SK-N-SH treated with all-trans-retinoic acid at 6 μM for 48 hours (cell line): Measurements from ENCODE around the gene AGAP1.
"Not testable (repeated sequence)": the region's sequence is repeated elsewhere in the genome, so short reads cannot be mapped to it uniquely, and the experiment has no call there.

ENCODE experiments used
- ATAC-seq: fragments of 200-7000 bp; cut with Tn5 transposase; 3 replicates; pipeline ENCODE4 v1.9.1; 2020; ENCODE audit warnings: mild to moderate bottlenecking, moderate library complexity
- BACH2 ChIP-seq: fragments of 250-450 bp; sonication (Bioruptor Pico); IDR thresholded peaks from 2 replicates; pipeline ENCODE4 v1.9.0; 2021; ENCODE audit warnings: mild to moderate bottlenecking, borderline replicate concordance
- CSDC2 ChIP-seq: fragments of 250-450 bp; sonication (Bioruptor Pico); IDR thresholded peaks from 2 replicates; pipeline ENCODE4 v1.5.0; 2020; ENCODE audit warnings: mild to moderate bottlenecking, moderate library complexity
- ESRRG ChIP-seq: fragments of 250-450 bp; sonication (Bioruptor Pico); IDR thresholded peaks from 2 replicates; pipeline ENCODE4 v1.6.1; 2021; ENCODE audit warnings: mild to moderate bottlenecking
- GLIS3 ChIP-seq: fragments of 250-450 bp; sonication (Bioruptor Pico); IDR thresholded peaks from 2 replicates; pipeline ENCODE4 v1.5.0; 2020; ENCODE audit warnings: mild to moderate bottlenecking, moderate library complexity
- ISL1 ChIP-seq: fragments of 250-450 bp; sonication (Bioruptor Pico); IDR thresholded peaks from 2 replicates; pipeline ENCODE4 v2.1.2; 2022; ENCODE audit warnings: mild to moderate bottlenecking, moderate library complexity
- OSR1 ChIP-seq: fragments of 250-450 bp; sonication (Bioruptor Pico); IDR thresholded peaks from 2 replicates; pipeline ENCODE4 v1.8.0; 2022; ENCODE audit warnings: moderate library complexity, mild to moderate bottlenecking, inconsistent platforms
- PPARA ChIP-seq: fragments of 250-450 bp; sonication (Bioruptor Pico); IDR thresholded peaks from 2 replicates; pipeline ENCODE4 v1.5.0; 2020; ENCODE audit warnings: mild to moderate bottlenecking, borderline replicate concordance
- RARB ChIP-seq: fragments of 250-450 bp; sonication (Bioruptor Pico); IDR thresholded peaks from 2 replicates; pipeline ENCODE4 v1.8.0; 2021; ENCODE audit warnings: mild to moderate bottlenecking, moderate library complexity
- SNAI2 ChIP-seq: fragments of 250-450 bp; sonication (Bioruptor Pico); IDR thresholded peaks from 2 replicates; pipeline ENCODE4 v1.5.0; 2020; ENCODE audit warnings: mild to moderate bottlenecking, moderate library complexity
- TCF4 ChIP-seq: fragments of 250-450 bp; sonication (Bioruptor Pico); IDR thresholded peaks from 2 replicates; pipeline ENCODE4 v1.8.0; 2021; ENCODE audit warnings: mild to moderate bottlenecking, moderate library complexity, borderline replicate concordance
- TOX ChIP-seq: fragments of 250-450 bp; sonication (Bioruptor Pico); IDR thresholded peaks from 2 replicates; pipeline ENCODE4 v1.8.0; 2021; ENCODE audit warnings: mild to moderate bottlenecking, moderate library complexity, borderline replicate concordance
- ZC3H10 ChIP-seq: fragments of 250-450 bp; sonication (Bioruptor Pico); IDR thresholded peaks from 2 replicates; pipeline ENCODE4 v1.5.1; 2021; ENCODE audit warnings: mild to moderate bottlenecking, moderate library complexity
- ZFP3 ChIP-seq: fragments of 250-450 bp; sonication (Bioruptor Pico); IDR thresholded peaks from 2 replicates; pipeline ENCODE4 v1.5.0; 2020; ENCODE audit warnings: mild to moderate bottlenecking, moderate library complexity
- ZFP30 ChIP-seq: fragments of 450-650 bp; formaldehyde crosslinking; IDR thresholded peaks from 2 replicates; pipeline ENCODE4 v1.5.0; 2022; ENCODE audit warnings: mild to moderate bottlenecking, moderate library complexity
- ZNF565 ChIP-seq: fragments of 450-650 bp; formaldehyde crosslinking; conservative IDR thresholded peaks from 2 replicates; pipeline ENCODE4 v1.5.0; 2020; ENCODE audit warnings: low read depth, mild to moderate bottlenecking, moderate library complexity
- ZNF70 ChIP-seq: fragments of 450-650 bp; formaldehyde crosslinking; IDR thresholded peaks from 2 replicates; pipeline ENCODE4 v1.5.0; 2020; ENCODE audit warnings: mild to moderate bottlenecking, moderate library complexity
- ZNF8 ChIP-seq: fragments of 450-650 bp; formaldehyde crosslinking; IDR thresholded peaks from 2 replicates; pipeline ENCODE4 v1.5.0; 2020; ENCODE audit warnings: mild to moderate bottlenecking, moderate library complexity
- TF ChIP-seq, protein P1 (sequence below): fragments of 250-450 bp; sonication (Bioruptor Pico); IDR thresholded peaks from 2 replicates; pipeline ENCODE4 v1.5.1; 2021; ENCODE audit warnings: mild to moderate bottlenecking, moderate library complexity
- TF ChIP-seq, protein P2 (sequence below): fragments of 250-450 bp; sonication (Bioruptor Pico); IDR thresholded peaks from 2 replicates; pipeline ENCODE4 v1.8.0; 2020; ENCODE audit warnings: mild to moderate bottlenecking, moderate library complexity, borderline replicate concordance
- TF ChIP-seq, protein P3 (sequence below): fragments of 250-450 bp; sonication (Bioruptor Pico); IDR thresholded peaks from 2 replicates; pipeline ENCODE4 v1.5.0; 2020; ENCODE audit warnings: mild to moderate bottlenecking, moderate library complexity
- TF ChIP-seq, protein P4 (sequence below): fragments of 250-450 bp; sonication (Bioruptor Pico); IDR thresholded peaks from 2 replicates; pipeline ENCODE4 v1.5.1; 2020; ENCODE audit warnings: low read depth, mild to moderate bottlenecking, moderate library complexity
- TF ChIP-seq, protein P5 (sequence below): fragments of 250-450 bp; sonication (Bioruptor Pico); IDR thresholded peaks from 2 replicates; pipeline ENCODE4 v1.8.0; 2021; ENCODE audit warnings: low read depth, mild to moderate bottlenecking, moderate library complexity, borderline replicate concordance

The AGAP1 gene

DNA sequence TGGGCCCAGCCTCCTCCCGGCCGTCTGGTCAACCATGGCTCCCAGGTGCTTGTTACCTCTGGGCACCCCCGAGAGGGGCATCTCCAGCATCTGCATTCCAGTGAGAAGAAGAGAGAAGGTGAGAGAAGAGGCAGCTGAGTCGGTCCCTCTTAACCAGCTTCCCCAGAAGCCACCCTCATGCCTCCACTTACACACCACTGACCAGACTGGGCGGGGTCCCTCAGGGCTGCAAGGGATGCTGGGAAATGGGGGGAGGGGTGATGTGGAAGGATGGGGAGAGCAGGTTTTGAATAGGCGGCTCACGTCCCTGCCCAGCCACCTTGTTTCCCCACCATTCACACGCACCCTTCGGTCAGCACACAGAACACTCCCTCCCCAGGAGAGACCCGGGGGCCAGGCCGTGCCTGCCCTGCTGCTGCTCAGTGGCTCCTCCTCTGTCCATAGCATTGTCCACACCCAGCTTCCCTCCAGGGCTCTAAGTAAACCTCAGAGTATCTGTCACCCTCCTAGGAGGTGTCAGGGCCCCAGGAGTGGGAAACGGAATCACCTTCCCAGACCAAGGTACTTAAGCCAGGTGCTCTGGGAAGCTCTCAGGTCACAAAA is 639.7 kb downstream of the AGAP1 start:
- TF ChIP-seq, protein P1, sequence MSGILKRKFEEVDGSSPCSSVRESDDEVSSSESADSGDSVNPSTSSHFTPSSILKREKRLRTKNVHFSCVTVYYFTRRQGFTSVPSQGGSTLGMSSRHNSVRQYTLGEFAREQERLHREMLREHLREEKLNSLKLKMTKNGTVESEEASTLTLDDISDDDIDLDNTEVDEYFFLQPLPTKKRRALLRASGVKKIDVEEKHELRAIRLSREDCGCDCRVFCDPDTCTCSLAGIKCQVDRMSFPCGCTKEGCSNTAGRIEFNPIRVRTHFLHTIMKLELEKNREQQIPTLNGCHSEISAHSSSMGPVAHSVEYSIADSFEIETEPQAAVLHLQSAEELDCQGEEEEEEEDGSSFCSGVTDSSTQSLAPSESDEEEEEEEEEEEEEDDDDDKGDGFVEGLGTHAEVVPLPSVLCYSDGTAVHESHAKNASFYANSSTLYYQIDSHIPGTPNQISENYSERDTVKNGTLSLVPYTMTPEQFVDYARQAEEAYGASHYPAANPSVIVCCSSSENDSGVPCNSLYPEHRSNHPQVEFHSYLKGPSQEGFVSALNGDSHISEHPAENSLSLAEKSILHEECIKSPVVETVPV (CRISPR knock-in tag) = no peak
- TF ChIP-seq, protein P2, sequence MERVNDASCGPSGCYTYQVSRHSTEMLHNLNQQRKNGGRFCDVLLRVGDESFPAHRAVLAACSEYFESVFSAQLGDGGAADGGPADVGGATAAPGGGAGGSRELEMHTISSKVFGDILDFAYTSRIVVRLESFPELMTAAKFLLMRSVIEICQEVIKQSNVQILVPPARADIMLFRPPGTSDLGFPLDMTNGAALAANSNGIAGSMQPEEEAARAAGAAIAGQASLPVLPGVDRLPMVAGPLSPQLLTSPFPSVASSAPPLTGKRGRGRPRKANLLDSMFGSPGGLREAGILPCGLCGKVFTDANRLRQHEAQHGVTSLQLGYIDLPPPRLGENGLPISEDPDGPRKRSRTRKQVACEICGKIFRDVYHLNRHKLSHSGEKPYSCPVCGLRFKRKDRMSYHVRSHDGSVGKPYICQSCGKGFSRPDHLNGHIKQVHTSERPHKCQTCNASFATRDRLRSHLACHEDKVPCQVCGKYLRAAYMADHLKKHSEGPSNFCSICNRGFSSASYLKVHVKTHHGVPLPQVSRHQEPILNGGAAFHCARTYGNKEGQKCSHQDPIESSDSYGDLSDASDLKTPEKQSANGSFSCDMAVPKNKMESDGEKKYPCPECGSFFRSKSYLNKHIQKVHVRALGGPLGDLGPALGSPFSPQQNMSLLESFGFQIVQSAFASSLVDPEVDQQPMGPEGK = no peak
- TF ChIP-seq, protein P3, sequence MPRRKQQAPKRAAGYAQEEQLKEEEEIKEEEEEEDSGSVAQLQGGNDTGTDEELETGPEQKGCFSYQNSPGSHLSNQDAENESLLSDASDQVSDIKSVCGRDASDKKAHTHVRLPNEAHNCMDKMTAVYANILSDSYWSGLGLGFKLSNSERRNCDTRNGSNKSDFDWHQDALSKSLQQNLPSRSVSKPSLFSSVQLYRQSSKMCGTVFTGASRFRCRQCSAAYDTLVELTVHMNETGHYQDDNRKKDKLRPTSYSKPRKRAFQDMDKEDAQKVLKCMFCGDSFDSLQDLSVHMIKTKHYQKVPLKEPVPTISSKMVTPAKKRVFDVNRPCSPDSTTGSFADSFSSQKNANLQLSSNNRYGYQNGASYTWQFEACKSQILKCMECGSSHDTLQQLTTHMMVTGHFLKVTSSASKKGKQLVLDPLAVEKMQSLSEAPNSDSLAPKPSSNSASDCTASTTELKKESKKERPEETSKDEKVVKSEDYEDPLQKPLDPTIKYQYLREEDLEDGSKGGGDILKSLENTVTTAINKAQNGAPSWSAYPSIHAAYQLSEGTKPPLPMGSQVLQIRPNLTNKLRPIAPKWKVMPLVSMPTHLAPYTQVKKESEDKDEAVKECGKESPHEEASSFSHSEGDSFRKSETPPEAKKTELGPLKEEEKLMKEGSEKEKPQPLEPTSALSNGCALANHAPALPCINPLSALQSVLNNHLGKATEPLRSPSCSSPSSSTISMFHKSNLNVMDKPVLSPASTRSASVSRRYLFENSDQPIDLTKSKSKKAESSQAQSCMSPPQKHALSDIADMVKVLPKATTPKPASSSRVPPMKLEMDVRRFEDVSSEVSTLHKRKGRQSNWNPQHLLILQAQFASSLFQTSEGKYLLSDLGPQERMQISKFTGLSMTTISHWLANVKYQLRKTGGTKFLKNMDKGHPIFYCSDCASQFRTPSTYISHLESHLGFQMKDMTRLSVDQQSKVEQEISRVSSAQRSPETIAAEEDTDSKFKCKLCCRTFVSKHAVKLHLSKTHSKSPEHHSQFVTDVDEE (CRISPR knock-in tag) = no peak
- TF ChIP-seq CSDC2 (CRISPR knock-in tag) (no peak), ZNF565 (CRISPR knock-in tag) (no peak), TCF4 (CRISPR knock-in tag) (no peak), RARB (CRISPR knock-in tag) (no peak), ZNF8 (CRISPR knock-in tag) (no peak), PPARA (no peak), BACH2 (CRISPR knock-in tag) (no peak), ZC3H10 (CRISPR knock-in tag) (no peak), ESRRG (CRISPR knock-in tag) (no peak), ZFP3 (no peak), OSR1 (CRISPR knock-in tag) (no peak), ISL1 (CRISPR knock-in tag) (no peak), GLIS3 (CRISPR knock-in tag) (no peak), ZNF70 (CRISPR knock-in tag) (no peak), TOX (CRISPR knock-in tag) (no peak)
- TF ChIP-seq, protein P4, sequence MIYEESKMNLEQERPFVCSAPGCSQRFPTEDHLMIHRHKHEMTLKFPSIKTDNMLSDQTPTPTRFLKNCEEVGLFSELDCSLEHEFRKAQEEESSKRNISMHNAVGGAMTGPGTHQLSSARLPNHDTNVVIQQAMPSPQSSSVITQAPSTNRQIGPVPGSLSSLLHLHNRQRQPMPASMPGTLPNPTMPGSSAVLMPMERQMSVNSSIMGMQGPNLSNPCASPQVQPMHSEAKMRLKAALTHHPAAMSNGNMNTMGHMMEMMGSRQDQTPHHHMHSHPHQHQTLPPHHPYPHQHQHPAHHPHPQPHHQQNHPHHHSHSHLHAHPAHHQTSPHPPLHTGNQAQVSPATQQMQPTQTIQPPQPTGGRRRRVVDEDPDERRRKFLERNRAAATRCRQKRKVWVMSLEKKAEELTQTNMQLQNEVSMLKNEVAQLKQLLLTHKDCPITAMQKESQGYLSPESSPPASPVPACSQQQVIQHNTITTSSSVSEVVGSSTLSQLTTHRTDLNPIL (CRISPR knock-in tag) = no peak
- TF ChIP-seq, protein P5, sequence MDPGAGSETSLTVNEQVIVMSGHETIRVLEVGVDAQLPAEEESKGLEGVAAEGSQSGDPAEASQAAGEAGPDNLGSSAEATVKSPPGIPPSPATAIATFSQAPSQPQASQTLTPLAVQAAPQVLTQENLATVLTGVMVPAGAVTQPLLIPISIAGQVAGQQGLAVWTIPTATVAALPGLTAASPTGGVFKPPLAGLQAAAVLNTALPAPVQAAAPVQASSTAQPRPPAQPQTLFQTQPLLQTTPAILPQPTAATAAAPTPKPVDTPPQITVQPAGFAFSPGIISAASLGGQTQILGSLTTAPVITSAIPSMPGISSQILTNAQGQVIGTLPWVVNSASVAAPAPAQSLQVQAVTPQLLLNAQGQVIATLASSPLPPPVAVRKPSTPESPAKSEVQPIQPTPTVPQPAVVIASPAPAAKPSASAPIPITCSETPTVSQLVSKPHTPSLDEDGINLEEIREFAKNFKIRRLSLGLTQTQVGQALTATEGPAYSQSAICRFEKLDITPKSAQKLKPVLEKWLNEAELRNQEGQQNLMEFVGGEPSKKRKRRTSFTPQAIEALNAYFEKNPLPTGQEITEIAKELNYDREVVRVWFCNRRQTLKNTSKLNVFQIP (CRISPR knock-in tag) = no peak
- TF ChIP-seq, all 23 proteins: peak for 0
- ATAC-seq = no peak

DNA sequence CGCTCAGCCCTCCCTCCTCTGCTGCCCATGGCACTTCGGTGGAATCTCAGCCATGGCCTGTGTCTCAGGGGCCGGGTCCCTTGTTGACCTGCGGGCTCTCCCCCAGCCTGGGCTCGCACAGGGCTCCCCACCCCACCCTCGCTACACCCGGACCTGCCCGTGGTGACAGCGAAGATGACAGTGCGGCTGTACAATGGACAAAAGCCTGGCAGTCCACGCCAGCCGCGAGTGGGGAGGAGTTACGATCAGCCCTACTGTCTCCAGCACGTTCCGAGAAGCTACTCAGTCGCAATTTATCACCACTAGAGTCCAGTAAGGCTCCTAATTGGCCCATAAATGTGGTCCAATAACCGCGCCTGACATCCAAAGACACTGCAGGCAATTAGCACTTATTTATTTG is 642.7 kb downstream of the AGAP1 start:
- TF ChIP-seq ZFP30 (no peak), GLIS3 (CRISPR knock-in tag) (no peak), RARB (CRISPR knock-in tag) (no peak), CSDC2 (CRISPR knock-in tag) (no peak)
- ATAC-seq = no peak

DNA sequence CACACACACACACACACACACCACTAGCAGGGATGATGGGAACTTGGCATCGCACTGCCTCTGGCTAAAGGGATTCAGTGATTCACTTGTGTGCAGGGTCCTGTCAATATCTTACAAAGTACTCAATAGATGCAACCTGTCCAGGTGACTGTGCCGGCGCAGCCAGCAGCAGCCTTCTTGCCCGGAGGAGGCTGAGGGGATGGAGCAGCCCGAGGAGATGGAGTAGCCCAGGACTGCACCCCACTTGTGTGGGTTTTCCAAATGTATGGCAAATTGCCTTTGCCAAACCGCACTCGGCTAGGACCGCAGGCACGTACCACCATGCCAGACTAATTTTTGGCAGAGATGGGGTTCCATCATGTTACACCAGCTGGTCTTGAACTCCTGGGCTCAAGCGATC is 643.2 kb downstream of the AGAP1 start:
- ATAC-seq = no peak
- no peak for TF ChIP-seq ISL1 (CRISPR knock-in tag)
- no peak for TF ChIP-seq GLIS3 (CRISPR knock-in tag)
- no peak for TF ChIP-seq OSR1 (CRISPR knock-in tag)
- no peak for TF ChIP-seq ESRRG (CRISPR knock-in tag)
- TF ChIP-seq ZC3H10 (CRISPR knock-in tag) = no peak
- no peak for TF ChIP-seq ZNF8 (CRISPR knock-in tag)
- no peak for TF ChIP-seq PPARA
- TF ChIP-seq TCF4 (CRISPR knock-in tag) = no peak
- TF ChIP-seq, protein P4 (CRISPR knock-in tag) = no peak
- no peak for TF ChIP-seq SNAI2 (CRISPR knock-in tag)
- TF ChIP-seq, protein P3 (CRISPR knock-in tag) = no peak
- TF ChIP-seq ZFP30 = no peak
- no peak for TF ChIP-seq RARB (CRISPR knock-in tag)

DNA sequence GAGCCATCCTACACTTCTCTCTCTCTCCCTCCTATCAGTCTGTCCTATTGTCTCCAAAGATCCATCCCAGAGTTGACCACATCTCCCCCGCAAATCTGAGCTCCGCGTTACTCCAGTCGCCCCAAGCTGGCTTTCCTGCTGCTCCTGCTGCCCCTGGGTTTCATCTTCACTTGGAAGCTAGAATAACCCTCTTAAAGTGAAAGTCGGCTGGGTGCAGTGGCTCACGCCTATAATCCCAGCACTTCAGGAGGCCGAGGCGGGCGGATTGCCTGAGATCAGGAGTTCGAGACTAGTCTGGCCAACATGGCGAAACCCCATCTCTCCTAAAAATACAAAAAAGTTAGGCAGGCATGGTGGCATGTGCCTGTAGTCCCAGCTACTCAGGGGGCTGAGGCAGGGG is 647.8 kb downstream of the AGAP1 start:
- ATAC-seq = not testable (repeated sequence)
